Measurements from ENCODE around the gene ATP5F1D. TPM values are rescaled to one million over a fixed set of nuclear protein-coding genes. Genes with fewer than 3 reads are reported as not detected.

The ATP5F1D gene
- total RNA-seq, 1 donor from 2014 or later, result 167 TPM

GRCh38 chr19:1234955-1235380 lies 6.6 kb upstream of the ATP5F1D start:
- TF ChIP-seq CTCF (IDR thresholded peaks at IDR 0.05), result no peak
- Mint-ChIP-seq H3K9me3 (ENCODE audit: unreplicated experiment) (no peaks in the 10 kb centered on the region), H3K27ac (ENCODE audit: unreplicated experiment) (no peak overlapping the region), H3K36me3 (ENCODE audit: unreplicated experiment) (no peaks in the 10 kb centered on the region), H3K27me3 (ENCODE audit: unreplicated experiment) (no peaks in the 10 kb centered on the region), H3K4me3 (ENCODE audit: unreplicated experiment) (no peak overlapping the region), H3K4me1 (ENCODE audit: unreplicated experiment) (peaks cover 11% of the 10 kb centered on the region)
- DNase-seq (ENCODE audit: extremely low spot score, unreplicated experiment), result no peak

GRCh38 chr19:1235625-1236538 lies 5.7 kb upstream of the ATP5F1D start:
- no peaks in the 10 kb centered on the region for H3K36me3 Mint-ChIP-seq (ENCODE audit: unreplicated experiment)
- H3K4me3 Mint-ChIP-seq (ENCODE audit: unreplicated experiment), result peak overlapping the region; percentile 52
- peaks cover 14% of the 10 kb centered on the region for H3K4me1 Mint-ChIP-seq (ENCODE audit: unreplicated experiment)
- no peak for DNase-seq (ENCODE audit: extremely low spot score, unreplicated experiment)
- no peaks in the 10 kb centered on the region for H3K9me3 Mint-ChIP-seq (ENCODE audit: unreplicated experiment)
- no peak overlapping the region for H3K27ac Mint-ChIP-seq (ENCODE audit: unreplicated experiment)
- no peak for TF ChIP-seq CTCF (IDR thresholded peaks at IDR 0.05)
- no peaks in the 10 kb centered on the region for H3K27me3 Mint-ChIP-seq (ENCODE audit: unreplicated experiment)

GRCh38 chr19:1236576-1236975 lies 5.0 kb upstream of the ATP5F1D start:
- peaks cover 20% of the 10 kb centered on the region for H3K4me1 Mint-ChIP-seq (ENCODE audit: unreplicated experiment)
- no peaks in the 10 kb centered on the region for H3K9me3 Mint-ChIP-seq (ENCODE audit: unreplicated experiment)
- TF ChIP-seq CTCF (IDR thresholded peaks at IDR 0.05), result no peak
- no peak for DNase-seq (ENCODE audit: extremely low spot score, unreplicated experiment)
- H3K27ac Mint-ChIP-seq (ENCODE audit: unreplicated experiment), result no peak overlapping the region
- H3K27me3 Mint-ChIP-seq (ENCODE audit: unreplicated experiment), result no peaks in the 10 kb centered on the region
- no peaks in the 10 kb centered on the region for H3K36me3 Mint-ChIP-seq (ENCODE audit: unreplicated experiment)
- H3K4me3 Mint-ChIP-seq (ENCODE audit: unreplicated experiment), result peak overlapping the region; percentile 52

- TF ChIP-seq CTCF (IDR thresholded peaks at IDR 0.05), result no peak
- Mint-ChIP-seq H3K9me3 (ENCODE audit: unreplicated experiment) (no peaks in the 10 kb centered on the region), H3K4me3 (ENCODE audit: unreplicated experiment) (peak overlapping the region; percentile 63), H3K36me3 (ENCODE audit: unreplicated experiment) (no peaks in the 10 kb centered on the region), H3K4me1 (ENCODE audit: unreplicated experiment) (peaks cover 20% of the 10 kb centered on the region), H3K27ac (ENCODE audit: unreplicated experiment) (no peak overlapping the region), H3K27me3 (ENCODE audit: unreplicated experiment) (no peaks in the 10 kb centered on the region)
- no peak for DNase-seq (ENCODE audit: extremely low spot score, unreplicated experiment)
Observed at GRCh38 chr19:1237027-1237659, 4.4 kb upstream of the ATP5F1D start.

GRCh38 chr19:1237754-1238368 lies 3.7 kb upstream of the ATP5F1D start, which contains the start of gene CBARP:
CBARP (minus strand) TSS chr19:1238005; CDS start chr19:1236100, 1,905 bp downstream.
- no peak for TF ChIP-seq CTCF (IDR thresholded peaks at IDR 0.05)
- Mint-ChIP-seq H3K36me3 (ENCODE audit: unreplicated experiment) (no peaks in the 10 kb centered on the region), H3K4me3 (ENCODE audit: unreplicated experiment) (peak within 1 kb of the TSS; percentile 72), H3K9me3 (ENCODE audit: unreplicated experiment) (no peaks in the 10 kb centered on the region), H3K27ac (ENCODE audit: unreplicated experiment) (peak within 1 kb of the TSS; percentile 63), H3K4me1 (ENCODE audit: unreplicated experiment) (peaks cover 27% of the 10 kb centered on the region), H3K27me3 (ENCODE audit: unreplicated experiment) (no peaks in the 10 kb centered on the region)
- no peak for DNase-seq (ENCODE audit: extremely low spot score, unreplicated experiment)
